Measurements from ENCODE around the gene BIN1. TPM values are rescaled to one million over a fixed set of nuclear protein-coding genes. Genes with fewer than 3 reads are reported as not detected.

BIN1 gene
- total RNA-seq, 1 experiment from 2014 or later, result 26.0 TPM

DNA sequence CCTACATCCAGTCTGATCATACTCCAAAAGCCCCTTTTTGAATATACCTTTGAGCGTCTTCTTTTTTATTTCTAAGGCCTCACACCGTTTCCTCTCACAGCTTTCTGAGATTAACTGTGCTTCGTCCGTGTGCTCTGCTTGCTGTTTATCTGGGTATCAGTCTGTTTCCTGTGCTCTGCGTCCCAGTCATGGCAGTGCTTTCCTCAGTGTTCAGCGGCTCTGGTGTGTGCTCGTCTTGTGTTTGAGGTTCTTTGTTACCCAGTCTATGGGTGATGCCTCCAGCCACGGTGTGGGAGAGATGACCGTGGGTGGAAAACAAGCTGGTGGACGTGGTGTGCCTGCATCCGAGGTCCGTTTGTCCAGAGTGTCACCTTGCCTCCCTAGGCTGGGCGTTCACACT, 33.6 kb upstream of the BIN1 start:
- DNase-seq, result no peak
- no peaks in the 10 kb centered on the region for H3K36me3 ChIP-seq (replicated peaks; ENCODE audit: control insufficient read depth, insufficient read depth, low read length)
- no peaks in the 10 kb centered on the region for H3K27me3 ChIP-seq (ENCODE audit: control insufficient read depth, insufficient read depth, low read length)
- H3K4me3 ChIP-seq (ENCODE audit: insufficient read depth, low read depth, low read length), result no peak overlapping the region

DNA sequence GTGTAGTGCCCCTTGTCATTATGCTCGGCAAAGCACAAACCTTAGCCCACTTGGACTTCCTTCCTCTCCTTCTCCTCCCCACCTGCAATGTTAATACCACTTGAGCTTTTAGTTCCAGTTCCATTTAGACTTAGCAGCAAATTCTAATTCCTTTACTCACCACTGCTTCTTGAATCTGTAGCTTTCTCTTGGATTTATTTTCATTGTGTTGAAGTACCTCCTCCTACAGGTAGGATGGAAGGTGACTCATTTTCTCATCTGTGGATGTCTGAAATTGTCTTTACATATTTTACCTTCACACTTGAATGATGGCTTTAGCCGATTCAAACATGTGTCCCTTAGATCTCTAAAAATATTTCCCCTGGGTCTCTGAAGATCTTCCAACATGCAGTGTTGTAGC, 32.8 kb upstream of the BIN1 start:
- no peaks in the 10 kb centered on the region for H3K27me3 ChIP-seq (ENCODE audit: control insufficient read depth, insufficient read depth, low read length)
- no peak overlapping the region for H3K4me3 ChIP-seq (ENCODE audit: insufficient read depth, low read depth, low read length)
- DNase-seq, result no peak
- H3K36me3 ChIP-seq (replicated peaks; ENCODE audit: control insufficient read depth, insufficient read depth, low read length), result no peaks in the 10 kb centered on the region

DNA sequence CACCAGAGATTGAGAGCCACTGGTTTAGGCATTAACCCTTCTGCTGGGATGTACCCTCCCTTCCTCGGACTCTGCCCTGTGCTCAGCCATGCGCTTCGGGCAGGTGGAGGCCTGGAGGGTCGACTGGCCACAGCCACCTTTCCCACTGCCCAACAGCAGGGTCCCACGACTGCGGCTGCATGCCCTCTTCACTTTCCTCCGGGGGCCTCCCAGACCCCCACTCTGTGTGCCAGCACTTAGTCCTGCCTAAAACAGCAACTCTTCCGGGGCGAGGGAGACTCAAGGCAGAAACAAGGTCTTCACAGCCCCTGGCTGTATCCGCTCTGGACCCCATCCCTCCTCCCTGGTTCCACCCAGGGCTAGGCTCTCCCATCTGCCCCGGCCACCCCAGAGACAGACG, 31.3 kb upstream of the BIN1 start:
- Histone ChIP-seq H3K36me3 (replicated peaks; ENCODE audit: control insufficient read depth, insufficient read depth, low read length) (no peaks in the 10 kb centered on the region), H3K4me3 (ENCODE audit: insufficient read depth, low read depth, low read length) (no peak overlapping the region), H3K27me3 (ENCODE audit: control insufficient read depth, insufficient read depth, low read length) (0 out of 2 replicates have a peak, but pooled peaks cover 2% of the 10 kb centered on the region)
- no peak for DNase-seq

DNA sequence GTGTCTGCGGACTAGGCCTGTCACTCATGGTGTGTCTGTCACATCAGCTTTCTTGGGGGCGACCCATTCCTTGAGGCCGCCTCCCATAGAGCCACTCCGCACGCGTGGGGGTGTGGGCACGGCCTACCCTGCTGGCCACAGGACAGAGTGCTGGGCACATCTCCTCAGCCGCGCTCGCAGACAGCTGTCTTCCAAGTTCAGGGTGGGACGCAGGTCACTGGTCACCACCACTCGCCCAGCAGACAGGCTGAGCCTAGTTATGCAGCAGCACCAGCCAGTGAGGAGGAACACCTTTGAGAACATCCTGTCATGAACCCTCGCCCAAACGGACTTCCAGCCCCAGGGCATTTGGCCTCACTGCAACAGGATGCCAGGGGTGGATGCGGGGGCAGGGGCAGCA, 30.8 kb upstream of the BIN1 start:
- Histone ChIP-seq H3K27me3 (ENCODE audit: control insufficient read depth, insufficient read depth, low read length) (0 out of 2 replicates have a peak, but pooled peaks cover 2% of the 10 kb centered on the region), H3K4me3 (ENCODE audit: insufficient read depth, low read depth, low read length) (no peak overlapping the region), H3K36me3 (replicated peaks; ENCODE audit: control insufficient read depth, insufficient read depth, low read length) (no peaks in the 10 kb centered on the region)
- DNase-seq, result peak; percentile 42

DNA sequence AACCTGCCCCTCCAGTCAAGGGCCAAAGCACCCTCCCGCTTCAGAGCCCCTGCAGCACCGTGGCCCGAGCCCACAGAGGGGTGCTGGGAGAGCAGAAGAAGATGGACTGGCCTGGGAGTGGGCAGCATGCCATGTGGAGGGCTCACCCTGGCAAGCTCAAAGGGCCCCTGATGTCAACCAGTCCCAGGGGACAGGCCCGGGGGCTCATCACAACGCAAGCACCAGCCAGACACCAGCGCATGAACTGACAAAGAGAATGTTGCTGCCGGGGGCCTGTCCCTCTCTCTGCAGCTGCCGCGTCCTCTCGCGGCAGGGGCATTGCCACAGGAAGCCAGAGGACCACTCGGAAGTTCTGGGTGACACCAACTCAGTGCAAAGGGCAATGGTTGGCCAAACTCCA, 30.3 kb upstream of the BIN1 start:
- no peak overlapping the region for H3K4me3 ChIP-seq (ENCODE audit: insufficient read depth, low read depth, low read length)
- 0 out of 2 replicates have a peak, but pooled peaks cover 2% of the 10 kb centered on the region for H3K27me3 ChIP-seq (ENCODE audit: control insufficient read depth, insufficient read depth, low read length)
- H3K36me3 ChIP-seq (replicated peaks; ENCODE audit: control insufficient read depth, insufficient read depth, low read length), result no peaks in the 10 kb centered on the region
- no peak for DNase-seq

DNA sequence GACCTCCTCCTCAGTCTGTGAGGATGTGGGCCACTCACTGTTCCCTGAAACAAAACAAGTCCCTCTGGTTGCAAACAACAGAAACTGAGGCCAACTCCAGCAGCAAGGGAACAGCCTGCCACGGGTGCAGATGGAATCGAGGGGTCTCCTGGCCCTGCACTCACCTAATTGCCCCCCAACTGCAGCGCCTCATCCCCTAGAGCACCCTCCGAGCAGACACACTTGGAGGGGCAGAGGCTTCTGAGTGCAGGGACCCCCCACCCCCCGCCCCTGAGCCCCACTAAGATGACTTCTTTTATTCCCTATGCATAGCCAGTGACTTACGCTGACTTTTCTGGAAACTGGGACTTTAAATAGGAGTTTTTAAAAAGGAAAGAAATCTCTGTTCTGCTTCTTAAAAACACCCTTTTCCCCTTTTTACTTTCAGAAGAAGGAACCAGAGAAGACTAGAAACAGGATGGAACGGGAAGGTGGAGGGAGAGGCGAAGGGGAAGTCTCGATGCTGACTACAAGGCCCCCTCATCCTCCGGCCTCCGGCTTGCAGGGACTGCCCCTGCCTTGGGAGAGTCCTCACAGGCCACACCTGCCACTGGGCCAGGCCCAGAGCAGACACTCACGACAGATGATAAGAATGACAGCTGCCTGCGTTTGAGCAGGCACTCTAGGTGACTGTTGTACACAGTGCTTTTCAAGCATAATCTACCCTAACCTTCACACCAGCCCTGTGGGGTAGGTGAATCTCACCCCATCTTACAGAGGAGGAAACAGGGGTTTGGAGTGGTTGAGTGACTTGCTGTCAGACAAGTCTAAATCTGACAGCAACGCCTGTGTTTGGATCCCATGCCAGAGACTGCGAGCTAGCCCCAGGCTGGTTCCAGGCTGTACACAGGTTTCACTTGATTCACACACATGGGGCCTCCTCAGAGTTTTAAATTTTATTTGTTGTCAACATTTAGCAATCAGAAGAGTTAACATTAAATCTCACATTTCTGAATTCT, 28.2 kb upstream of the BIN1 start:
- 0 out of 2 replicates have a peak, but pooled peaks cover 2% of the 10 kb centered on the region for H3K27me3 ChIP-seq (ENCODE audit: control insufficient read depth, insufficient read depth, low read length)
- peak; percentile 50 for DNase-seq
- no peak overlapping the region for H3K4me3 ChIP-seq (ENCODE audit: insufficient read depth, low read depth, low read length)
- H3K36me3 ChIP-seq (replicated peaks; ENCODE audit: control insufficient read depth, insufficient read depth, low read length), result no peaks in the 10 kb centered on the region

DNA sequence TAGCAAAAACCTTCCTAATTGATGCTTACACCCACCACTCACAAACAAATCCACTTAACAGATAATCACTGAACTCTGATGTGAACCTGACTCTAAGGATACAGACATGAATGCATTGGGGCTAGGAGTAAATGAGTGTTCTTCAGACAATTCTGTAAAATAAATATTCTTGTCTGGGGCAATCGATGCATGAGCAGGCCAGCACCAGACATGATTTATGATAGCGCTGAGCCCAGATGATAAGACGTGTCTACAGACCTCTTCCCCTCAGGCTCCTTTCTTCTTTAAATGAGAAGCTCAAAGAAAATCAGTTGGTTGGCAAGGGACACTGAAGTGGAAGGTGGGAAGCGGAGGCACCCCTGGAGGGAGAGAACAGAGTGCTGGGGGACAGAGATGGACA, 27.3 kb upstream of the BIN1 start:
- Histone ChIP-seq H3K36me3 (replicated peaks; ENCODE audit: control insufficient read depth, insufficient read depth, low read length) (no peaks in the 10 kb centered on the region), H3K4me3 (ENCODE audit: insufficient read depth, low read depth, low read length) (no peak overlapping the region), H3K27me3 (ENCODE audit: control insufficient read depth, insufficient read depth, low read length) (0 out of 2 replicates have a peak, but pooled peaks cover 2% of the 10 kb centered on the region)
- no peak for DNase-seq

DNA sequence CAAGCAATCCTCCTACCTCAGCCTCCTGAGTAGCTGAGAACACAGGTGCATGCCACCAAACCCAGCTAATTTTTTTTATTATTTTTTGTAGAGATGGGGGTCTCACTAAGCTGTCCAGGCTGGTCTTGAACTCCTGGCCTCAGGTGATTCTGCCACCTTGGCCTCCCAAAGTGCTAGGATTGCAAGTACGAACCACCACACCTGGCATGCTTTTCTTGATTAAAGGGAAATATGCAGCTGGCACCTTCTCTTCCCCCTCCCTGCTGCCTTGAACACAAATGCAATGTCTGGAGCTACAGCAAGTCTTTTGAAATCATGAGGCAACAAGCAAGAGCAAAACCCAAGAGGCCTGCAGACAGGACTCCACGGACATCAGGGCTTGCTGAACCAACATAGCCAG, 26.8 kb upstream of the BIN1 start:
- no peak for DNase-seq
- 0 out of 2 replicates have a peak, but pooled peaks cover 2% of the 10 kb centered on the region for H3K27me3 ChIP-seq (ENCODE audit: control insufficient read depth, insufficient read depth, low read length)
- no peak overlapping the region for H3K4me3 ChIP-seq (ENCODE audit: insufficient read depth, low read depth, low read length)
- no peaks in the 10 kb centered on the region for H3K36me3 ChIP-seq (replicated peaks; ENCODE audit: control insufficient read depth, insufficient read depth, low read length)

DNA sequence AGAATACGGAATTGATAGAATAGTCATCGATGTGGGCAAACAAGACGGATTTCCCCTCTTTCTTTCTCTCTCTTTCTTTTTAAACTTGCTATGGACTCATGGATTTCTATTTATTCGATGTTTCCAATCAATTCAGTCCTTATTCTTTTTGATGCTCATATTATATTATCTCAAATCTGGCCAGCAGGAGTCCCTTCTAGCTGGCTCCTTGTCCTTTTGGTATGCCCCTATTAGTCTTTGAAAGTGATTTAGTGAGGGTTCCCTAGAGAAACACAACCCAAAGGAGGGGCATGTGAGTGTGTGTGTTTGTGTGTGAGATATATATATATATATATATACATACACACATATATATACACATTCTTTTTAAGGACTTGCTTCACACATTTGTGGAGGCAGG, 23.5 kb upstream of the BIN1 start:
- Histone ChIP-seq H3K36me3 (replicated peaks; ENCODE audit: control insufficient read depth, insufficient read depth, low read length) (no peaks in the 10 kb centered on the region), H3K4me3 (ENCODE audit: insufficient read depth, low read depth, low read length) (no peak overlapping the region), H3K27me3 (ENCODE audit: control insufficient read depth, insufficient read depth, low read length) (0 out of 2 replicates have a peak, but pooled peaks cover 2% of the 10 kb centered on the region)
- no peak for DNase-seq

DNA sequence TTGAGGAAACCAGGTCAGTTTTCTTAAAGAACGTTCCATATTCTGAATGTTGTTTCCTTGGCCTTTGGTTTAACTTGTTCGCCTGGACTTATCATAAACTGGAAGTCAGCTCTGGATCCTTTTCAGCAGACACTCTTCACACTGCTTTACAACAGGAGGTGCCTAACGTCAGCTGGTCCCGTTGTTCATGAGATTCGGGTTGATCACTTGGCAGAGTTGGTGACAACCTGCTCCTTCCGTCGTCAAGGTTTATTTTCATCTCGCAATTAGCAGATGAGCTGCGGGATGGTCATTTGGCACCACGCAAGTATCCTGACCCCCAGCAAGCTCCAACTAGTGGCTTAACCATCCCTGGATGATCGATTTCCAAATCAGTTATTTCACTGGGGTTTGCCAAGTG, 23.0 kb upstream of the BIN1 start:
- no peak overlapping the region for H3K4me3 ChIP-seq (ENCODE audit: insufficient read depth, low read depth, low read length)
- DNase-seq, result no peak
- H3K27me3 ChIP-seq (ENCODE audit: control insufficient read depth, insufficient read depth, low read length), result 0 out of 2 replicates have a peak, but pooled peaks cover 2% of the 10 kb centered on the region
- no peaks in the 10 kb centered on the region for H3K36me3 ChIP-seq (replicated peaks; ENCODE audit: control insufficient read depth, insufficient read depth, low read length)

DNA sequence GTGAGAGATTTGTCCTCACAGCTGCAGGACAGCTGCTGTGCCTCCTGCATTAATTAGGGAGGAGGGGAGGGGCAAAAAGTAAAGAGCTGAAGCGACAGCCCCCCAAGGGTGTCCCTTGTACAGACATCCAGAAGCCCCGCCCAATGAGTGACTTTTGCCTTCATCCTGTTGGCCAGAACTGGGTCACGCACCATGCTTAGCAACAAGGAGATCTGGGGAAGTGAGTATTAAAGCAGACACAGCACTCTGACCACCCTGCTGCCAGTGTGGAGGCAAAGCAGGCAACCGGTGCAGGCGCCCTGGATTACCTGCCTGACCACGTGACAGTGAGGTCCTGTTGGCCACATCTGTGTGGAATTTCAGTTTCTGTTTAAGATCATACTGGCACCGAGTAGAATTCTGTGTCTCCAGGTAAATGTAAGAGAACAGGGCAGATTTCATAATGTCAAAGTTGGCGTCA, 21.5 kb upstream of the BIN1 start:
- peak; percentile 83 for DNase-seq
- Histone ChIP-seq H3K36me3 (replicated peaks; ENCODE audit: control insufficient read depth, insufficient read depth, low read length) (no peaks in the 10 kb centered on the region), H3K4me3 (ENCODE audit: insufficient read depth, low read depth, low read length) (no peak overlapping the region; the same call in 1 of the 2 replicates)

DNA sequence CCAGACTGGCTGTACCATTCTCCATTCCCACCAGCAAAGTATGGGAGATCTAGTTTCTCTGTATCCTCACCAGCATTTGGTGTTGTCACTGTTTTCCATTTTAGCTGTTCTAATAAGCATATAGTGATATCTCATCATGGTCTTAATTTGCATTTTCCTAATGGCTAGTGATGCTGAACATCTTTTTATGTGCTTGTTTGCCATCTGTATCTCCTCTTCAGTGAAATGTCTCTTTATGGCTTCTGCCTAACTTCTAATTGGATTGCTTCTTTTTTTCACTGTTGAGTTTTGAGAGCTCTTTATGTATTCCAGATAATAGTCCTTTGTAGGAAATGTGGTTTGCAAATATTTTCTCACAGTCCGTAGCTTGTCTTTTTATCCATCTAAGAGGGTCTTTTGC, 18.9 kb upstream of the BIN1 start:
- Histone ChIP-seq H3K4me3 (ENCODE audit: insufficient read depth, low read depth, low read length) (no peak overlapping the region), H3K36me3 (replicated peaks; ENCODE audit: control insufficient read depth, insufficient read depth, low read length) (no peaks in the 10 kb centered on the region), H3K27me3 (ENCODE audit: control insufficient read depth, insufficient read depth, low read length) (no peaks in the 10 kb centered on the region)
- DNase-seq, result no peak

More for the DNA sequence above, 21.5 kb upstream of the BIN1 start:
- H3K27me3 ChIP-seq (ENCODE audit: control insufficient read depth, insufficient read depth, low read length), result no peaks in the 10 kb centered on the region

DNA sequence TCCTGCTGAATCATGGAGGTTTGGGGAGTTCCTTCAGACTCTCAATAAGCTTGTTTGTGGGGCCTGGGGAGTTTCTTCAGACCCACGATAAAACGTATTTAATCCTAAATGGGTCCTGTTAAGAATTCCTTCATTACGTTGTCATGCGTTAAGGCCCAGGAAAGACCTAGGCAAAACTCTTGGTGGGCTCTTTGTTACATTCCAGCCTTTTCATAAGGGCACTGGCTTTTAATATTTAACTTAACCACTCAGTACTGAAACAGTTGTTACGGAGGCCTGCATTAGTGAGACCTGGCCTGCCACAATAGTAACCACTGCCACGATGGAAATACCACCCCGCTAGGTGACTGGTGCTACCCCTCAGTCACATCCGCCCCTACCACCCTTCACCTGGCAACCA, 17.5 kb upstream of the BIN1 start:
- no peak for DNase-seq
- Histone ChIP-seq H3K36me3 (replicated peaks; ENCODE audit: control insufficient read depth, insufficient read depth, low read length) (no peaks in the 10 kb centered on the region), H3K4me3 (ENCODE audit: insufficient read depth, low read depth, low read length) (no peak overlapping the region), H3K27me3 (ENCODE audit: control insufficient read depth, insufficient read depth, low read length) (no peaks in the 10 kb centered on the region)

DNA sequence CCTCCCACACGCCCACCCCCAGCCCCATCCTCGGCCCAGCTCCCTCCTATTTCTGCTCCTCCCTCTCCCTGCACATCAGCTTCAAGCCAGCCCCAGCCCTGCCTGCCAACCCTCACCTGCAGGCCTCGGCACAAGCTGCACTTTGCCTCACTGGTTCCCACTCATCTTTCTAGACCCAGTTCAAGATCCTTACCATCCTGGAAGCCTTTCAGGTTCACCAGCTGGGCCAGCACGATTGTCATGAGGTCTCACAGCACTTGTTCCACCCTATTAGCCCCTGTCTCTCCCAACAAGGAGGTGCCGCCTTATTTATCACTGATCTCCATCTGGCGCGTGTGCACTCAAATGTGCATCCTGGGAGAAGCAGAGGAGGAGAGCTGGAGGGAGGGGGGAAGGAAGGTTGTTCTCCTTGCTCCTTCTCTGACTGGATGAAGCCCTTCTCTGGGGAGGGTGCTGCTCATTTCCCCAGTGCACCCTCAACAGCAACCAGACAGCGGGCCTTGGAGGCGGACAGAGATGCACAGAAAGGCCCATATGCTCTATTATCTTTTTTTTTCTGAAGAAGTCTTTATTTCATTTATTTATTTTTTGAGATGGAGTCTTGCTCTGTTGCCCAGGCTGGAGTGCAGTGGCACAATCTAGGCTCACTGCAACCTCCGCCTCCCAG, 15.5 kb upstream of the BIN1 start:
- Histone ChIP-seq H3K4me3 (ENCODE audit: insufficient read depth, low read depth, low read length) (no peak overlapping the region), H3K36me3 (replicated peaks; ENCODE audit: control insufficient read depth, insufficient read depth, low read length) (no peaks in the 10 kb centered on the region), H3K27me3 (ENCODE audit: control insufficient read depth, insufficient read depth, low read length) (no peaks in the 10 kb centered on the region)
- DNase-seq, result no peak

DNA sequence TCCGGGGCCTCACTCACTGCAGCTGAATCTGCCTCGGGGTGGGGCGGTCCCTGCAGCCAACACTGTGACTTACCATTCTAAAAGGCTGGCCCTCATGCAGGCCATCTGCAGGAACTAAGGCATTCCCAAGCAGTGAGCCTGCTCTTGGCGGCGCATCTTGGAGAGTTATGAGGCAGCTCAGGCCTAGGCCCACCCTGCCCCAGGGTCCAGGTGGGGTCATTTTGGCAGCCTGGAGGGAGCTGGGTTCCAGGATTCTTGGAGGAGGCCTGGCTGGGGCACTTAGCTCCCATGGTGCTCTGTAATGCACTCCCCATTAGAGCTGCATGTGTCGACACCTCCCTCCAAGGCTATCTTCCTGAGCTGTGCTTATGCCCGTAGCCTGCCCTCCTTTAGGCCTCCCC, 14.8 kb upstream of the BIN1 start:
- Histone ChIP-seq H3K4me3 (ENCODE audit: insufficient read depth, low read depth, low read length) (no peak overlapping the region), H3K27me3 (ENCODE audit: control insufficient read depth, insufficient read depth, low read length) (no peaks in the 10 kb centered on the region), H3K36me3 (replicated peaks; ENCODE audit: control insufficient read depth, insufficient read depth, low read length) (no peaks in the 10 kb centered on the region)
- no peak for DNase-seq

All from H7 (cell line).